Fibroblast of lung (primary cell): ENCODE data around the gene ATRNL1. TPM values are rescaled to one million over a fixed set of nuclear protein-coding genes. Genes with fewer than 3 reads are reported as not detected.

Source experiments
- DNase-seq, 2 donors: peaks; one replicate each; pipeline versions ENCODE4 v3.0.0 to v3.0.0-alpha.2; 2010; ENCODE audit warnings: low read depth in 2 of 2
- H2AFZ ChIP-seq: 2 replicates; pipeline ENCODE4 v1.5.1; 2012; ENCODE audit warnings: low read length, control low read depth, inconsistent platforms
- H3K27ac ChIP-seq: 2 replicates; pipeline ENCODE4 v1.5.1; 2011; ENCODE audit warnings: low read length, control low read depth; ENCODE audit not compliant: insufficient read depth
- H3K27me3 ChIP-seq: 2 replicates; pipeline ENCODE4 v1.5.1; 2011; ENCODE audit warnings: mild to moderate bottlenecking, low read length; ENCODE audit not compliant: control insufficient read depth, insufficient read depth
- H3K36me3 ChIP-seq: 2 replicates; pipeline ENCODE4 v1.5.1; 2011; ENCODE audit warnings: low read length; ENCODE audit not compliant: control insufficient read depth, insufficient read depth
- H3K4me1 ChIP-seq: 2 replicates; pipeline ENCODE4 v1.5.1; 2011; ENCODE audit warnings: low read length; ENCODE audit not compliant: control insufficient read depth, insufficient read depth; ENCODE audit errors: extremely low read depth
- H3K4me2 ChIP-seq: 2 replicates; pipeline ENCODE4 v1.5.1; 2011; ENCODE audit warnings: low read length, control low read depth; ENCODE audit not compliant: insufficient read depth; ENCODE audit errors: extremely low read depth
- H3K4me3 ChIP-seq, 4 experiments: fragments of 200-600 bp in 1 of 4; sonication (generic) in 1 of 4; replicated peaks in 1 of 4; 2 replicates each; pipeline ENCODE4 v1.5.1; 2011 to 2016; ENCODE audit warnings: low read length in 4 of 4, low read depth in 3 of 4, mild to moderate bottlenecking in 3 of 4, control low read depth in 2 of 4, inconsistent platforms in 1 of 4, mixed read lengths in 1 of 4; ENCODE audit not compliant: insufficient read depth in 1 of 4; ENCODE audit errors: control extremely low read depth in 1 of 4
- H3K79me2 ChIP-seq: 2 replicates; pipeline ENCODE4 v1.5.1; 2012; ENCODE audit warnings: mild to moderate bottlenecking, low read length, inconsistent platforms; ENCODE audit not compliant: control insufficient read depth, insufficient read depth
- H3K9ac ChIP-seq: 2 replicates; pipeline ENCODE4 v1.5.1; 2011; ENCODE audit warnings: mild to moderate bottlenecking, low read length, control low read depth; ENCODE audit not compliant: insufficient read depth
- H3K9me3 ChIP-seq: 2 replicates; pipeline ENCODE4 v1.5.1; 2012; ENCODE audit warnings: low read depth, low read length; ENCODE audit not compliant: control insufficient read depth, insufficient read depth
- H4K20me1 ChIP-seq: 2 replicates; pipeline ENCODE4 v1.5.1; 2011; ENCODE audit warnings: low read length; ENCODE audit not compliant: control insufficient read depth, insufficient read depth; ENCODE audit errors: extremely low read depth
- CTCF ChIP-seq, 2 donors: IDR thresholded peaks in 1 of 2; conservative IDR thresholded peaks in 1 of 2; 1 replicate in 1 of 2; 2 replicates in 1 of 2; pipeline ENCODE4 v1.5.1; 2011 to 2012; ENCODE audit warnings: low read length in 2 of 2, control low read depth in 1 of 2, inconsistent platforms in 1 of 2, low read depth in 1 of 2, mild to moderate bottlenecking in 1 of 2
- EZH2 ChIP-seq: IDR thresholded peaks from 2 replicates; pipeline ENCODE4 v1.5.1; 2012; ENCODE audit warnings: low read length, control low read depth, mild to moderate bottlenecking; ENCODE audit errors: missing control alignments
- polyA plus RNA-seq, 2 donors: library from polyadenylated mRNA; depleted of rRNA in 1 of 2; stranded (reverse) in 1 of 2; unstranded in 1 of 2; fragments of >200 nt; gene quantifications; 2 replicates each; pipeline ENCODE4 v1.2.1, GENCODE V29; 2011 to 2012; ENCODE audit warnings: missing spikeins in 1 of 2
- total RNA-seq: library from RNA; depleted of rRNA; stranded (reverse); fragments of >200 nt; gene quantifications from 2 replicates; pipeline ENCODE4 v1.2.1, GENCODE V29; 2014

The ATRNL1 gene
- total and polyA plus RNA-seq, 2 donors (not counting 1 experiment from before 2014, with no cell fraction given): 0.33 TPM

DNA sequence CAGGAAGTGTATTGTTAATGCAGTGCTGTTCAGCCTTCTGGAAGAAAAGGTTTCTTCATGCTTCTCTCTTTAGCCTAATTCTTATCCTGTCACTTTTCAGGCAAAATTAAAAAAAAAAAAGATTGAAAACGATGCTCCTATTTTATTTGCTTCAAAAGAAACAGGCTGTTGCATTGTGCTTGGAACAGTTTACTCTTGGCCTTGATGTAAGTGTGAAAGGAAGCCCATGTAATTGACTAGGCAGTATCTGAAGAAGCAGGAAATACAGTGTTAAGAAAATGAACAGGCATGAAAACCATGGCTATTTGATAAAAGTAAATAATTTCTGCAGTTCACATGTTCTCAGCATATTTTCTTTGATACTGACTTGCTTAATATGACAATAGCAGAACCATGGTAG lies 40.4 kb upstream of the ATRNL1 start:
- Histone ChIP-seq H3K4me1 (no peaks in the 10 kb centered on the region), H4K20me1 (no peaks in the 10 kb centered on the region), H2AFZ (no peak overlapping the region), H3K27me3 (no peaks in the 10 kb centered on the region), H3K9ac (no peak overlapping the region), H3K4me3 (no peak overlapping the region), H3K36me3 (no peaks in the 10 kb centered on the region), H3K27ac (no peak overlapping the region), H3K79me2 (no peaks in the 10 kb centered on the region), H3K9me3 (no peaks in the 10 kb centered on the region), H3K4me2 (no peak overlapping the region)
- TF ChIP-seq CTCF (conservative IDR thresholded peaks at IDR 0.05 in 1 of 2, IDR thresholded peaks at IDR 0.05 in 1 of 2; ENCODE audit: low read depth in 1 of 2, low read length in 2 of 2): no peak
- no peak for TF ChIP-seq EZH2
- DNase-seq: no peak

DNA sequence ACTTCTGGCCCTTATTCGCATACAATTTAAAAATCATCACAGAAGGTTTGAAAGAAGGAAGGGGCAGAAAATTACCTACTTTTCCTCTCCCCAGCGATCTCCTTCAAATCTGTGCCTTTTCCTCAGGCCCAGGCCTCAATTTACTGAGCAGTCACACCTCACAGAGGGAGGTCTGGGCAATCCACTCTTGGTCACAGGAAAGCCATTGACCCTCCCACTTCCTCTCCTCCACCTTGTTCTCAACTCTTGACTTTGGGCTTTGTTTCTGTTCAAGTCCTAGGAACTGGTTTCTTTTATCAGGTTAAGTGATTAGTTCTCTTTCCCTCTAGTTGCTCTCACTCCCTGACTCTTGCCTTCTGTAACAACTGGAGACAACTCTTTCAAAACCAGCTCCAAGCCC lies 37.0 kb upstream of the ATRNL1 start:
- H2AFZ ChIP-seq: no peak overlapping the region
- no peaks in the 10 kb centered on the region for H3K36me3 ChIP-seq
- no peak overlapping the region for H3K4me2 ChIP-seq
- no peaks in the 10 kb centered on the region for H4K20me1 ChIP-seq
- no peaks in the 10 kb centered on the region for H3K79me2 ChIP-seq
- TF ChIP-seq EZH2: no peak
- no peak for TF ChIP-seq CTCF (conservative IDR thresholded peaks at IDR 0.05 in 1 of 2, IDR thresholded peaks at IDR 0.05 in 1 of 2; ENCODE audit: low read depth in 1 of 2, low read length in 2 of 2)
- no peak overlapping the region for H3K27ac ChIP-seq
- H3K27me3 ChIP-seq: no peaks in the 10 kb centered on the region
- no peak overlapping the region for H3K9ac ChIP-seq
- no peaks in the 10 kb centered on the region for H3K4me1 ChIP-seq
- no peak overlapping the region for H3K4me3 ChIP-seq
- no peak for DNase-seq
- H3K9me3 ChIP-seq: no peaks in the 10 kb centered on the region

DNA sequence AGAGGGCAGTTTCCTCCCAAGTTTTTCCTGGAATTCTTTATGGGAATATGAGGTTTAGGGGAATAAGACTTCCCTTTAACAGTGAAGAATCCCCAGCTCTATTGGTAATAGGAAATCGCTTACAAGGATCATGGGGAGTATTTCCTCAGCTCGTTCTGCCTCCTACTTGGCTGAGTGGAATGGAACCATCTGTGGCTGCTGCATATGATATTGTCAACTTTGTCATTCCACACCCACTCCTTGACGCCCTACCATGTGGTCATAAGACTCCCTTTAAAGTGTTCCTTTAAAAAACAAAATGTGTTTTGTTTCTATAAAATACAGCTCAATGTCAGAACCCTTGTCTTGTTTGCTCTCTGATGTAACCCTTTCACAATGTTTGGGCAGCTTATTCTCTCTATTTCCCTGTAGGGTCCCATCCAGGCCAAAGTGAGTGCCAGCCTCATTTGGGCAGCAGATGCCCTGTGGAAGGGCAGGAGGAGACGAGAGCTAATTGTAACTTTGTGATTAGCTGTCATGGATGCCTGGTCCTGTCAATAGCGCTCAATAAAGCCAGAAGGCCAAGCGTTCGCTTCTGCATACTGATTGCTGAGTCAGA lies 33.8 kb upstream of the ATRNL1 start:
- Histone ChIP-seq H3K27ac (no peak overlapping the region), H3K79me2 (no peaks in the 10 kb centered on the region), H3K4me1 (no peaks in the 10 kb centered on the region), H4K20me1 (no peaks in the 10 kb centered on the region), H3K9ac (no peak overlapping the region), H3K27me3 (no peaks in the 10 kb centered on the region), H3K4me2 (no peak overlapping the region), H2AFZ (no peak overlapping the region), H3K36me3 (no peaks in the 10 kb centered on the region), H3K9me3 (no peaks in the 10 kb centered on the region), H3K4me3 (no peak overlapping the region)
- TF ChIP-seq EZH2 (no peak), CTCF (conservative IDR thresholded peaks at IDR 0.05 in 1 of 2, IDR thresholded peaks at IDR 0.05 in 1 of 2; ENCODE audit: low read depth in 1 of 2, low read length in 2 of 2) (no peak)
- DNase-seq: no peak
